ENCODE measurements around the gene SBNO2. TPM values are rescaled to one million over a fixed set of nuclear protein-coding genes. Genes with fewer than 3 reads are reported as not detected.

Gene SBNO2
- total and polyA plus RNA-seq, 9 of the 15 experiments (the other 6 are each of a cell fraction or from before 2014, with no cell fraction given): 0.01 to 46.2 (median 6.7) TPM

- POLR2A ChIA-PET: interaction anchor here (0.8 to 1.0 kb wide), 2 partner anchors 12 to 92 kb away, joined by 3 to 4 read pairs; no protein-coding TSS in a partner anchor
- no peaks in the 10 kb centered on the region; the same call in 1 of the 2 replicates for H4K20me1 ChIP-seq (replicated peaks; ENCODE audit: control insufficient read depth, insufficient read depth, low read length)
- H3K79me2 ChIP-seq (ENCODE audit: control insufficient read depth, insufficient read depth, low read length): peaks cover 25% of the 10 kb centered on the region
- 69% methylated on average over 13 of the region's 17 CpGs for WGBS (ENCODE audit: insufficient coverage, low coverage, missing lambda C conversion rate)
- peak overlapping the region in 1 of 2 experiments; percentile 61; a peak in 1 of 4 replicates for H3K9ac ChIP-seq (ENCODE audit: insufficient read depth in 1 of 2, low read depth in 2 of 2, low read length in 2 of 2)
- no peaks in the 10 kb centered on the region for H3K27me3 ChIP-seq (ENCODE audit: control insufficient read depth in 2 of 2, insufficient read depth in 2 of 2, low read length in 2 of 2)
- intact Hi-C loops (cut with micrococcal nuclease): no loop called here
- FAIRE-seq (peak; percentile 19), ATAC-seq (peak; percentile 15), DNase-seq (ENCODE audit: extremely low read depth in 1 of 4, low spot score in 3 of 4) (peak in 2 of 4 experiments; percentile 27 to 64)
- no peak overlapping the region for H3K4me3 ChIP-seq
- CTCF ChIA-PET (ENCODE audit: low intra/inter-chr PET ratio): no interaction called here
- no TSS peak for BruUV-seq (replicated peaks)
- H3K9me1 ChIP-seq (ENCODE audit: control insufficient read depth, insufficient read depth, low read length): no peaks in the 10 kb centered on the region
- H3K36me3 ChIP-seq (ENCODE audit: control insufficient read depth, insufficient read depth, low read length): peaks cover 61% of the 10 kb centered on the region; the same call in 2 of the 3 replicates
- H3K4me2 ChIP-seq (ENCODE audit: insufficient read depth, low read length): no peak overlapping the region
- H3K4me1 ChIP-seq (replicated peaks in 1 of 2; ENCODE audit: control insufficient read depth in 2 of 2, insufficient read depth in 2 of 2, low read length in 2 of 2): peaks cover 13 to 87% of the 10 kb centered on the region in 2 experiments
- H3K9me3 ChIP-seq (replicated peaks; ENCODE audit: control insufficient read depth, insufficient read depth, low read depth, low read length): no peaks in the 10 kb centered on the region
- in situ Hi-C loops (cut with MboI): no loop called here
- peak overlapping the region; percentile 4; the same call in 1 of the 3 replicates for H3K27ac ChIP-seq (ENCODE audit: extremely low read depth, low read depth, low read length)
- H2AFZ ChIP-seq (ENCODE audit: low read depth, low read length): no peak overlapping the region
- TF ChIP-seq SPI1 (IDR thresholded peaks at IDR 0.05; ENCODE audit: borderline replicate concordance, low read depth, low read length): peak; percentile 30; the same call in 1 of the 2 replicates
- no peak for TF ChIP-seq ARID4B (CRISPR knock-in tag; IDR thresholded peaks at IDR 0.05)
- 0 out of 2 replicates have a peak, but pooled peaks have one; percentile 35 for TF ChIP-seq SUPT5H (IDR thresholded peaks at IDR 0.05)
- TF ChIP-seq CXXC5 (CRISPR knock-in tag; IDR thresholded peaks at IDR 0.05): no peak
- peak; percentile 54; the same call in 1 of the 2 replicates for TF ChIP-seq RBFOX2 (IDR thresholded peaks at IDR 0.05; ENCODE audit: low read depth, low read length)
- no peak for TF ChIP-seq KAT2B (IDR thresholded peaks at IDR 0.05; ENCODE audit: low read depth, low read length)
- no peak for TF ChIP-seq CREB3L1 (IDR thresholded peaks at IDR 0.05; ENCODE audit: borderline replicate concordance, low read depth)
- TF ChIP-seq POLR2A (conservative IDR thresholded peaks at IDR 0.05): peak; percentile 54
- peak; percentile 17 for TF ChIP-seq POLR2B (IDR thresholded peaks at IDR 0.05; ENCODE audit: low read depth, partially characterized antibody)
- no peak for TF ChIP-seq ZNF695 (CRISPR knock-in tag; IDR thresholded peaks at IDR 0.05)
- TF ChIP-seq POLR2G (IDR thresholded peaks at IDR 0.05; ENCODE audit: low read depth, low read length): peak; percentile 28
- no peak for TF ChIP-seq HEY1 (CRISPR knock-in tag; IDR thresholded peaks at IDR 0.05; ENCODE audit: borderline replicate concordance)
- TF ChIP-seq TFAP4 (CRISPR knock-in tag; IDR thresholded peaks at IDR 0.05; ENCODE audit: borderline replicate concordance): 0 out of 2 replicates have a peak, but pooled peaks have one; percentile 12
- TF ChIP-seq ZNF175 (CRISPR knock-in tag; IDR thresholded peaks at IDR 0.05; ENCODE audit: low read depth): no peak
- peak; percentile 49 for TF ChIP-seq ZFX (CRISPR knock-in tag; IDR thresholded peaks at IDR 0.05)
These were observed 67.0 kb downstream of the SBNO2 start for GRCh38 chr19:1106841-1107660.
